Peyer's patch (tissue), 4 donors: ENCODE data around the gene MYO3B.

Experiments
- CTCF ChIP-seq, 6 experiments: fragments of 450-650 bp in 4 of 6; fragments of 200-600 bp in 2 of 6; sonication (generic) in 1 of 6; IDR thresholded peaks; one replicate each; pipeline ENCODE4 v1.5.1; 2017 to 2019; ENCODE audit warnings: antibody characterized with exemption in 6 of 6, mild to moderate bottlenecking in 3 of 6, moderate library complexity in 1 of 6
- POLR2A ChIP-seq, 2 donors: fragments of 450-650 bp; IDR thresholded peaks; one replicate each; pipeline ENCODE4 v1.5.1; 2017; ENCODE audit warnings: antibody characterized with exemption in 2 of 2, mild to moderate bottlenecking in 2 of 2, moderate library complexity in 2 of 2

- no peak for TF ChIP-seq CTCF (IDR thresholded peaks at IDR 0.05)
- no peak for TF ChIP-seq POLR2A (IDR thresholded peaks at IDR 0.05)
These were observed 28.3 kb downstream of the MYO3B start for GRCh38 chr2:170206246-170206645.
